GM19467 (cell line): ENCODE results near the gene AKT2.

ENCODE experiments used
- ATAC-seq: cut with Tn5 transposase; IDR thresholded peaks from one replicate; pipeline ENCODE4 v1.9.1; 2021; ENCODE audit warnings: mild to moderate bottlenecking, moderate library complexity; ENCODE audit not compliant: unreplicated experiment

AKT2 gene

DNA sequence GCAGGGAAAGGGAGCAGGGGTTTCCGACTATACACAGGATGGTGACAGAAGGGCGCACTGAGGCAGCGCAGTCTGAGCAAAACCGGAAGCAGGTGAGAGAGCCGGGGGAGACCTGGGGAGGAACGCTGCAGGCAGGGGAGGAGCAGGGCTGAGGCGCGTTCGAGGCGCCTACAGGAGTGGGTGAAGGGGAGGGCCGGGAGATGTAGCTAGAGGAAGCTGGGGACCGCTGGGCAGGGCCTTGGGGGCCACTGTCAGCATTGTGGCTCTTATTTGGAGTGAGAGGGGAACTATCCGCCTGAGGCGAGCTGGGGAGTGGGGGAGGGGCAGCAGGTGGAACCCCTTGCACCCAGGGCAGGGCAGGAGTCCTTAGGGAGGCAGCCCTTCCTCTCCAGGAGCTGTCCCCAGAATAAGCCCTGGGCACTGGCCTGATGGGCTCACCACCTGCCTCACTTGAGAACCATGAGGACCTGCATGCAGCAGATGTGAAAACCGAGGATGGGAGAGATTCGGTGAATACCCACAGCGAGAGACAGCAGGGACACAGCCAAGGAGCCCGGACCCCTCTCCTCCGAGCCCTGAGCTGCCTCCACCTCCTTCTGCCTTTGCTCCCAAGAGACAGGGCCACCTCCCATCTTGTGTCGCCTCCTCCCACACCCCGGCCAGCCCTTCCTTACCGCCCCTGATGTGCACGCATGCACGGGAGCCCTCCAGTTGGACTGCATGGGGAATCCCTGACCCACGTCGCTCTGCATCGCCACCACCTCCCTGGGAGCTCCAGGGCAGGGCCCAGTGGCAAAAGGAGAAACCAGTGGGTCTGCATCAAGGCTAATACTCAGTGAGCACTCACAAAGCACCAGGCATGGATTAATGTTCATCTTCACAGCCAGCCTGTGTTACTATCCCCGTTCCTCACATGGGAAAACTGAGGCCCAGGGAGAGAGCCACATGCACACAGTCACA lies 10.3 kb downstream of the AKT2 start:
- ATAC-seq: no peak

GRCh38 chr19:40273469-40274360 lies 11.4 kb downstream of the AKT2 start:
- no peak for ATAC-seq

DNA sequence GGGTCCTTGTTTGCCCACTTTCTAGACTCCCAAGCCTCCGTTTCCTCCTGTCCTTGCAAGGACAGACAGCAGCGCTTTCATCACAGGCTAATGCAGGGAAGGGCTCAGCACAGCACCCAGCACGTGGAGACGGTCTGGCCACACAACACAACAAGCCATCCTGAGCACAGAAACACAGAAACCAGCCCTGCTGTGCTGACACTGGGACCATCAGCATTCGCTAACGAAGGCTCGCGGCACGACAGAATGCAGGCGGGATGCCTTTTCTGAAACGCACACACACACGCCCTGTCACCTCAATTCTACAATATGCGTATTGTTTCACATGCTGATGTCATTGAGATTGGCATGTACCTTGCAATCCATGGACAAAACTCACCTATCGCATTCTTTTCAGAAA lies 12.9 kb downstream of the AKT2 start:
- no peak for ATAC-seq

DNA sequence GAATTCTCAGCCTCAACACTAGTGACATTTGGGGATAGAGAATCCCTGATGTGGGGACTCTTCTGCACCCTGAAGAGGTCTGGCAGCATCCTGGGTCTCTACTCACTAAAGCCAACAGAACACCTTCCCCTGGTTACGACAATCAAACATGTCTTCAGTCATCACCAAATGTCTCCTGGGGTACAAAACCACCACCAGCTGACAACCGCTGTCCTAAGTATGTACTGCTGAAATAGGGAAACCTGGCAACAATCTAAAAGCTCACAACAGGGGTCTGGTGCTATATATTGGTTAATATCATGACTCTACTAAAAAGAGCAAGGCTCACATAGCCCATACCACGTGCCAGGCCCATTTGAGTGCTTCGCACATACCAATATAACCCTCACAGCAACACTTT lies 13.4 kb downstream of the AKT2 start:
- ATAC-seq: no peak

- no peak for ATAC-seq
Observed at GRCh38 chr19:40270362-40271089, 14.6 kb downstream of the AKT2 start.

DNA sequence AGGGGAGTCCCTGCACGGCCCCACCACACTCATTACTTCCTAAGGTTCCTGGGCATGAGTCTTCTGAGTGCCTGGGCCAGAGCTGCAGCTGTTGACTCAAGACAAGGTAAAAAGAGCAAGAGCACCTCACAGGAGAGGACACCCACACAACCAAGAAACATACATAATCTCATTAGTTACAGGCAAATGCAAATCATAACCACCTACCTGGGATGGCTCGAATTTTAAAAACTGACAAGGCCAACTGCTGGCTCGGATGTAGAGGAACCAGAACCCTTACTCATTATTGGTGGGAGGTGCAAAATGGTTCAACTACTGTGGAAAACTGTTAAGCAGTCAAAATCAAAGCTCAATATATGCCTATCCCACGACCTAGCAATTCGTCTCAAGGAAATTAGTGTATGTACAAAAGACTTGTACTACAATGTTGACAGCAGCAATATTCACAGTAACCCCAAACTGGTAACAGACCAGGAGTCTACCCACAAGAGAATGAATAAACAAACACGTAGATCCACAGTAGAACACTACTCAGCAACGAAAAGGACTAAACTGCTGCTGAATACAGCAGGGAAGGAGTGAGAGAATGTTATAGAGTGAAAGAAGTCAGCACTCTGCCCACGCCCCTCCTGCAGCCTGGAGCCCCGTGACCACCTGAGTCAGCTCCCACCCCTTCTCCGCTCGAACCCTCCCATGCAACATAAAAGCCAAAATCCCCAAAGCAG lies 15.8 kb downstream of the AKT2 start:
- ATAC-seq: no peak

DNA sequence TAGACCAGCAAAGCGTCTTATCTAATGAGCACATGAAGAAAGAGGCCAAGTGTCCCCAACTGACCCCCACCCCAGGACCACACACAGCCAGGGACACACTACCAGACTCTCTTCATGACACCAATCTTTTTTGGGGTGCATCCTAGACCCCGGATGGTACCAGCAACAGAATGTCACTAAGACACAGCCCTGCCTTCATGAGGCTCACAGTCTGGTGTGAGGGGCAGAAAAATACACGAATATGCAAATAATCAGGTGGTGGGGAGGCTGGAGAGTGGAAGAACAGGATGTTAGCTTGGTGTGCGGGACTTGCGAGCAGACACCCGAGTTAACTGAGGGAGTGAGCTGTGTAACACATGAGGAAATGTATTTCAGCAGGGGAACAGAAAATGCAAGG lies 17.5 kb downstream of the AKT2 start:
- no peak for ATAC-seq

- no peak for ATAC-seq
Observed at GRCh38 chr19:40266912-40267600, 18.1 kb downstream of the AKT2 start.

GRCh38 chr19:40266119-40266518 lies 19.0 kb downstream of the AKT2 start:
- no peak for ATAC-seq

- ATAC-seq: no peak
Observed at GRCh38 chr19:40265763-40266099, 19.4 kb downstream of the AKT2 start.

- ATAC-seq: no peak
Observed at GRCh38 chr19:40265055-40265762, 19.9 kb downstream of the AKT2 start.

- ATAC-seq: no peak
Observed at GRCh38 chr19:40264314-40265054, 20.7 kb downstream of the AKT2 start.

DNA sequence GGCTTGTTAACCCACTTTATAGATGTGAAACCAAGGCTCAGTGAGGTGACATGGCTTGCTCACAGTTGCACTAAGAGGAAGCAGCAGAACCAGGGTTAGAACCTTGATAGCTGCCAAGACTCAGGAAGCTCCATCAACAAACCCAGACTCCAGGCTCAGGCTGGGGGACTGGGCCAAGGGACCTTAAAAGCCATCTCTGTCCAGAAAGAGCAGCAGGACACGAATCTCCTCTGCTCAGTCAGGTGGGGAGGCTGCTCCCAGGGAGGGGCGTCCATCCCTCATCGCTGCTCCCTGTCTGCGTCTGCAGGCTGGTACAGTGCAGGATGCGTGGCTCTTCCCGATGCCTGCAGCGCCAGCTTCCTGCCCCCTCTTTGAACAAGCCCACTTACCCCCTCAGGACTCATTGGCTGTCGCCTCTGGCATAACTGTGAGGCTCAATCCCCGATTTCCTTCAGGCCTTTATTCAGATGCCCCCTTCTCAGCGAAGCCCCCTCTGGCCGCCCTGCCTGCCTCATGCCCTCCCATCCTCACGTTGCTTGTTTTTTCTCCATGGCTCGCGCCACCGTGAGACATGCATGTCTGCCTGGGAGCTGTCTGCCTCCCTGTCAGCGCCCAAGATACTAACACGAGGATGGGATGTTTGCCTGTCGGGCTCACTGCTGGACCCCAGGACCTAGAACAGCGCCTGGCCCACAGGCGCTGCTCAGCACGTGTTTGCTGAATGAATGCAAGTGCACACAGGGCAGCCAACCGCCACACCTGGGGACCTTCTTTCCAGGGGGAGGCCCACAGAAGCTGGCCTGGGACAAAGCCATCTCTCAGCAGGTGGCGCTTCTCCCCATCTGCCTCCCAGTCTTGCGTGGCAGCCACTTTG lies 21.5 kb downstream of the AKT2 start:
- ATAC-seq: no peak

DNA sequence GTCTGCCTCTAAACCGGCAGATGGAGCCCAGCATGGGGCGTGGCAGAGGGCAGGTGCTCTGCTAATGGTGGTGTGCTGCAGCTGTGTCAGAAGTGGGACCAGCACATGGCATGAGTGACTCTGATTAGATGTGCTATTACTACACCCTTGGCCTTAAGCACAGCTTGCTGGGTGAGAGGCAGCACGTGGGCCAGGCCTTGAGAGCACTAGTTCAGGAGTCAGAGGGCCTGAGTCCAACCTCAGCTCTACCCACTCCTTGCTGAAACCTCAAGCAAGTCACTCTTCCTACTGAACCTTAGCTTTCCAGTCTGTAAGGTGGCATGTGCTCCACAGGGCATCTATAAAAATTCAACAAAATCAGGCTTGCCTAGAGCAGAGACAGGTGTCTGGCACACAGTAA lies 22.7 kb downstream of the AKT2 start:
- no peak for ATAC-seq

- no peak for ATAC-seq
Observed at GRCh38 chr19:40261631-40262030, 23.5 kb downstream of the AKT2 start.

DNA sequence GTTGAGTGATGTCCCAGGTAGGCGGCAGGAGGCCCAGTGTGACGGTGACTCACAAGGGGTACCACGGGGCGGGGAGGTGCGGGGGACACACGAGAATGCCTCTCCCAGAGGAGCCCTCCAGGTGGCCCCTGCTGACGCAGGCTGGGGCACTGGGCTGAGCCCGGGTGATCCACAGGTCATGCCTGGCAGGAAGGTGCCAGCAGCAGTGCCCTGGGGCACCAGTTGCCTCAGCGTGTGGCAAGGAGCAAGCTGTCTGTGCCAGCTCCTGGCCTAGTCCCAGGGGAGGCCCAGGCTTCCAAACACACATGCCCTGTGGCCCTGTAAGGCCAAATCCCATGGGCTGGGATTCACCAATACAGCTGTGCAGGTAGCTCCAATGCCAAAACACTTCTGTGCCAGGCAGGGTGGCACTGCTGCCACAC lies 28.0 kb downstream of the AKT2 start:
- ATAC-seq: no peak

- no peak for ATAC-seq
Observed at GRCh38 chr19:40256512-40256911, 28.6 kb downstream of the AKT2 start.
